ENCODE data around the gene TBXA2R.

GRCh38 chr19:3610745-3611717 is 4.4 kb upstream of the TBXA2R start:
- TF ChIP-seq EZH2 (IDR thresholded peaks at IDR 0.05; ENCODE audit: low read depth), result no peak
- TF ChIP-seq, protein P1, sequence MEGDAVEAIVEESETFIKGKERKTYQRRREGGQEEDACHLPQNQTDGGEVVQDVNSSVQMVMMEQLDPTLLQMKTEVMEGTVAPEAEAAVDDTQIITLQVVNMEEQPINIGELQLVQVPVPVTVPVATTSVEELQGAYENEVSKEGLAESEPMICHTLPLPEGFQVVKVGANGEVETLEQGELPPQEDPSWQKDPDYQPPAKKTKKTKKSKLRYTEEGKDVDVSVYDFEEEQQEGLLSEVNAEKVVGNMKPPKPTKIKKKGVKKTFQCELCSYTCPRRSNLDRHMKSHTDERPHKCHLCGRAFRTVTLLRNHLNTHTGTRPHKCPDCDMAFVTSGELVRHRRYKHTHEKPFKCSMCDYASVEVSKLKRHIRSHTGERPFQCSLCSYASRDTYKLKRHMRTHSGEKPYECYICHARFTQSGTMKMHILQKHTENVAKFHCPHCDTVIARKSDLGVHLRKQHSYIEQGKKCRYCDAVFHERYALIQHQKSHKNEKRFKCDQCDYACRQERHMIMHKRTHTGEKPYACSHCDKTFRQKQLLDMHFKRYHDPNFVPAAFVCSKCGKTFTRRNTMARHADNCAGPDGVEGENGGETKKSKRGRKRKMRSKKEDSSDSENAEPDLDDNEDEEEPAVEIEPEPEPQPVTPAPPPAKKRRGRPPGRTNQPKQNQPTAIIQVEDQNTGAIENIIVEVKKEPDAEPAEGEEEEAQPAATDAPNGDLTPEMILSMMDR (conservative IDR thresholded peaks at IDR 0.05), result no peak

Data from PC-9 (cell line).